SK-N-MC (cell line): ENCODE measurements around the gene MYH14.

Source experiments
- EZH2 ChIP-seq: fragments of 200-600 bp; sonication (generic); IDR thresholded peaks from one replicate; pipeline ENCODE4 v1.6.1; 2017; ENCODE audit warnings: antibody characterized with exemption
- FOXP2 ChIP-seq: optimal IDR thresholded peaks from 2 replicates; pipeline ENCODE3; 2011; ENCODE audit warnings: mild to moderate bottlenecking, moderate library complexity; ENCODE audit not compliant: insufficient read depth; ENCODE audit errors: extremely low read length, control extremely low read depth
- POLR2AphosphoS5 ChIP-seq: IDR thresholded peaks from 2 replicates; pipeline ENCODE4 v1.6.1; 2012; ENCODE audit warnings: mild to moderate bottlenecking, low read depth, low read length, borderline replicate concordance

GRCh38 chr19:50239921-50240590, 36.6 kb downstream of the MYH14 start:
- TF ChIP-seq FOXP2 (no peak), POLR2AphosphoS5 (no peak), EZH2 (no peak)
